C4-2B (cell line): ENCODE results near the gene HMG20A.

Experiments used
- H3K27ac ChIP-seq: fragments of 450-650 bp; 2 replicates; pipeline ENCODE4 v1.5.1; 2017
- CTCF ChIP-seq: fragments of 450-650 bp; conservative IDR thresholded peaks from 2 replicates; pipeline ENCODE4 v1.5.1; 2017; ENCODE audit warnings: mild to moderate bottlenecking
- ZFX ChIP-seq: fragments of 450-650 bp; IDR thresholded peaks from 2 replicates; pipeline ENCODE4 v1.6.1; 2017

HMG20A gene

DNA sequence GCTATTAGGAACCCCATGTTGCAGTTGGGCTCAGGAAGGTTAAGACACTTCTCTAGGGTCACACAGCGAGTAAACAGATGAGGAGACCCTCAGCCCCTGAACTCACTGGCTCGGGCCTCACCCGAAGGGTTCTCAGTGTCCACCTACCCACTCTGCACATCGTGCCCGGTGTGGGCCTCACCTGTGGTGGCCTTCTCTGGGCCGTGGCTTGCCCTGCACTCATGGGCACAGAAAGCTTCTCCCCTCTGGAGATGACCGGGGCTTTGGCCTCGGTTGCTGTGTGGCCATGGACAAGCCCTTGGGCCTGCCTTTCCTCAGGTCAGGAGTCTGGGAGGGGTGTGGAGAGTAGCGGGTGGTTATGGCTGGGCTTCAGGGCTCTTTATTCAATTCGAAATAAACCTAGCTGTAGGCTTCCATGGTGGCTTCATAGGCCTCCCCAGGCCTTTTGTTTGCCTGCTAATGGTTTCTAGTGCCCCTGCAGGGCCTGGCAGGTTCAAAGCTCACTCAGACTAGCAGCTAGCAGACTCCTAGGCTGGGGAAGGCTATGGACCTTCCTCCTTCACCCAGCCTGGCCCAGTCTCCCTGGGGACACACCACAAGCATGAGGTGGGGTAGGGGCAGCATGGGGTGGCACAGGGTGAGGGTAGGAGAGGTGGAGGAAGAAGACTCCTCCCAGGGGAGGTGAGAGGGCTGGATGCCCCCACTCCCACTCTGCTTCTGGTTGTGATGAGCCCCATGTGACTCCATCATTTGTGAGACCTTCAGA, 108.9 kb downstream of the HMG20A start:
- no peak overlapping the region for H3K27ac ChIP-seq
- TF ChIP-seq CTCF (no peak), ZFX (no peak)

DNA sequence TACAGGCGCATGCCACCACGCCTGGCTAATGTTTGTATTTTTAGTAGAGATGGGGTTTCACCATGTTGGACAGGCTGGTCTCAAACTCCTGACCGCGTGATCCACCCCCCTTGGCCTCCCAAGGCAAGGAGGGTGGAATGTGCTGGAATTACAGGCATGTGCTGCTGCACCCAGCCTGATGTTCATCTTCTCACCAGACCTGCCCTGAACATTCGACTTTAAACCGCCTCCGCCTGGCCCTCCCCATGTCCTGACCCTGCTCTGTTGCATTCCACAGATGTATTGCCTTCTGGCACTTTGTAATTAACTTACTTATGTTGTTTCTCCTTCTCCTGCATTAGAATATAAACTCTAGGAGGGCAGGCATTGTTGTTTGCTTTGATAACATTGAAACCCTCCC, 109.9 kb downstream of the HMG20A start:
- no peak for TF ChIP-seq ZFX
- TF ChIP-seq CTCF: no peak
- H3K27ac ChIP-seq: no peak overlapping the region

DNA sequence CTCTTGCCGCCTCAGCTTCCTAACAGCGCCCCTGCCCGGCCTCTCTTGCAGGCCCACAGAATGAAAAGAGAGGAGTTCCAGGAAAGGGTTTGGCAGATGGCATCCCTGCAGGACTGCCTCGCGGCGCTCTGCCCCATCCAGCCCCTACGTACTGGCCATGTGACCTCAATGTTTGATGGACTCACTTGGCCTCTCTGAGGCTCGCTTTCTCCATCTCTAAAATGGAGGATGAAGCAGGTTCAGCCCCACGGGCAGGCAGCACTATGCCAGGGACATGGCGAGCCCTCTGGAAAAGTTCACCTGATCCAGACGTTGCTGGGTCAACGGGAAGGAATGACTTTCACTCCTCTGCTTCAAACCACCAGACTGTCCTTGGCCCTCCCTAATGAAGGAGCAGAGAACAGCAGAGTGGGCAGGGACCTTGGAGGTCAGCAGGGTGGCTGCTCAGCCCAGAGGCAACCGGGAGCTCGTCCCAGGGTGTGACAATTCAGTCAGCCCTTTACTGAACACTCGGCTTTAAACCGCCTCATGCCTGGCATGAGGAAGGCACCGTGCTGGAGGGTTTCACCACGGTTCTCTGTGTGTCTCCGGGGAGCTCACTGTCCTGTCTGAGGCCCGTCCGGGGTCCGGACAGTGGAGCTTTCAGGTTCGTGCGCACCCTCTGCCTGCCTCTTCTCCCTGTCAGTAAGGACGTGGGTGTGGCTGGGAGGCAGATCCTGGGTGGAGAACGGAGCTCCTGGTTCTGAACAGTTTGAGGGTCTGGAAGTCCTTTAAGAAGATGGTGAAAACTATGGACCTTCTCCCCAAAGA, 110.7 kb downstream of the HMG20A start:
- TF ChIP-seq ZFX (no peak), CTCF (no peak)
- no peak overlapping the region for H3K27ac ChIP-seq

DNA sequence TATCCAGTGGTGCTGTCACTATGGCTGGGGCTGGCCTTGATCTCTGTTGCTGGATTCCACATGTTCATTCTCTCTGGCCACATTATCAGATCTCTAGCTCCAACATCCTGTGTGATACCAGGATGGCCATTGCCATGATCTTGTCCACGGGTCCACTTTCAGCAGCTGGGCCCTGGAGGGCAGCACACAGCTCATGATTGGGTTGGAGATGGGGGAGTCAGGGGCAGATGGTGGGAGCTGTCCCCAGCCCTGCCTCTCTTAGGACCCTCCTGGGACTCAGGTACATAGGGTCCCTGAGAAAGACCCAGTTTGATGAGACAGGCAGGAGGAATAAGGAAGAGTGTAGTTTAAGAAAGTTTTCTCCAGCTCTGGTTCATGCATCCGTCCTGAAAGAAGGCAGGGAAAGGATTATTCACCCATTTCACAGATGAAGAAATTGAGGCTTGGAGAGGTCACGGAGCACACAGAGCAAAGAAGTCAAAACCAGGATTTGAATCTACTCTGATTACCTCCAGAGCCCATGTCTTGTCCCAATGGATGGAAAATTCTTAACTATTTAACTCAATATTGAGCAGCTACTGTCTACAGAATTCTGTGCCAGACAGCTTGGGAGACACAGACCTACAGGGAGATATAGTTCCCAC, 111.5 kb downstream of the HMG20A start:
- H3K27ac ChIP-seq: no peak overlapping the region
- TF ChIP-seq ZFX (no peak), CTCF (no peak)

GRCh38 chr15:77532846-77533245, 112.2 kb downstream of the HMG20A start:
- TF ChIP-seq CTCF: no peak
- no peak for TF ChIP-seq ZFX
- H3K27ac ChIP-seq: no peak overlapping the region

GRCh38 chr15:77533578-77534430, 113.1 kb downstream of the HMG20A start:
- TF ChIP-seq CTCF: no peak
- TF ChIP-seq ZFX: no peak
- H3K27ac ChIP-seq: no peak overlapping the region
